Posterior vena cava (tissue), 2 donors: ENCODE results near the gene MEOX1. TPM values are rescaled to one million over a fixed set of nuclear protein-coding genes. Genes with fewer than 3 reads are reported as not detected.
"Not testable (repeated sequence)": the region's sequence is repeated elsewhere in the genome, so short reads cannot be mapped to it uniquely, and the experiment has no call there.

ENCODE experiments used
- DNase-seq: peaks from one replicate; pipeline ENCODE4 v3.0.0-alpha.2; 2020; ENCODE audit warnings: low spot score
- intact Hi-C, 2 donors: fragments of 100-400 bp; cut with DNase I; formaldehyde crosslinking; loops; one replicate each; pipeline versions ENCODE4 v1.14.1 to v1.14.2; 2022 to 2023
- total RNA-seq, 2 donors: library from RNA; stranded (reverse); fragmentation: NEBNext Ultra II Directional; extraction: Animal tissue kit (Norgen Biotek cat#: 25700); gene quantifications; one replicate each; pipeline ENCODE4 v1.2.1, GENCODE V29; 2021
- donor health status: DM: yes; HTN: yes; CAD: no.
- donor health status: DM: yes; HTN: yes; CAD: no.

MEOX1 gene
- total RNA-seq, 2 donors from 2014 or later: 6.7 to 7.7 TPM

DNA sequence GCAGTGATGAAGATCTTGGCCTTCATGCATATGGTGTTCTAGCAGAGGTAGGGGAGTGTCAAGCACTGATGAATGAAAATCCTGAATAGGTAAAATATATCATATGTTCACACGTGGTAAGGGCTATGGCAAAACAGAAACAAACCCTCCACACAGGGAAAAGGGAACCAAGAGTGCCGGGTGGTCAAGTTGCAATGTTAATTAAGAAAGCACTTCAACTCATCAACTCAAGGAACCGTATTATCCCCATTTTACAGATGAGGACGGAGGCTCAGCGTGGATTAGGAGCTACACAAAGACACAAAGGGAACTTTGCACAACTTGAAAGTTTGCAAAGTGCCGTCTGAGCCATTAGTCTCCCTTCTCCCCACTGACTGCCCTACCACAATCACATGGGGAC, 28.1 kb upstream of the MEOX1 start:
- no peak for DNase-seq
- intact Hi-C loops: loop anchor here (5.0 to 10.0 kb wide), 2 partner anchors 67 to 155 kb away; partner anchors contain the start of genes CD300LG (in 1 of the 2) and SOST (in 1 of the 2)

DNA sequence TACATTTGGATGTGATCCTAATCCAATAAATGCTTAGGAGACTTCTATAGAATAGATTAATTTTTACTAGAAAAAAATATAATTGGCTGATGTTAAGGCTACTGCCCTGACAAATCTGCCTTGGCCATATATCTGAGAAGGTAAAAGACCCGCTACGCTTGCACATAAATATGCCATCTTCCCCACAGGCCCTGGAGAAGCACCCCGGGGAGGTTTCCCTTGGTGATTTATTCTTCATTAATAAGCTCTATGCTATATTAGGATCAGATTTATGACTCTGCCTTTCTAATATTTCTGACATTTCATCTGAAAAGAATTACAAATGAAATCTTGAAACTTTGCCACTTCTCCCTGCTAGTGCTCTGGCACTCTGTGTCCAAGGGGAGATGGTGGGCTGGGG, 27.4 kb upstream of the MEOX1 start:
- DNase-seq: no peak
- intact Hi-C loops: no loop called here

DNA sequence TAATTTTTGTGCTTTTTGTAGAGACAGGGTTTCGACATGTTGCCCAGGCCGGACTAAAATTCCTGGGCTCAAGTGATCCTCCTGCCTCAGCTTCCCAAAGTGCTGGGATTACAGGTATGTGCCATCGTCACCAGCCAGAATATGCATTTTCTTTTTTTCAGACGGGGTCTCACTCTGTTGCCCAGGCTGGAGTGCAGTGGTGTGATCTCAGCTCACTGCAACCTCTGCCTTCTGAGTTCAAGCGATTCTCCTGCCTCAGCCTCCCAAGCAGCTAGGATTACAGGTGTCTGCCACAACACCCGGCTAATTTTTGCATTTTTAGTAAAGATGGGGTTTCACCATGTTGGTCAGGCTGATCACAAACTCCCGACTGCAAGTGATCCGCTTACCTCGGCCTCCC, 25.2 kb upstream of the MEOX1 start:
- intact Hi-C loops, DNase-seq: not testable (repeated sequence)

DNA sequence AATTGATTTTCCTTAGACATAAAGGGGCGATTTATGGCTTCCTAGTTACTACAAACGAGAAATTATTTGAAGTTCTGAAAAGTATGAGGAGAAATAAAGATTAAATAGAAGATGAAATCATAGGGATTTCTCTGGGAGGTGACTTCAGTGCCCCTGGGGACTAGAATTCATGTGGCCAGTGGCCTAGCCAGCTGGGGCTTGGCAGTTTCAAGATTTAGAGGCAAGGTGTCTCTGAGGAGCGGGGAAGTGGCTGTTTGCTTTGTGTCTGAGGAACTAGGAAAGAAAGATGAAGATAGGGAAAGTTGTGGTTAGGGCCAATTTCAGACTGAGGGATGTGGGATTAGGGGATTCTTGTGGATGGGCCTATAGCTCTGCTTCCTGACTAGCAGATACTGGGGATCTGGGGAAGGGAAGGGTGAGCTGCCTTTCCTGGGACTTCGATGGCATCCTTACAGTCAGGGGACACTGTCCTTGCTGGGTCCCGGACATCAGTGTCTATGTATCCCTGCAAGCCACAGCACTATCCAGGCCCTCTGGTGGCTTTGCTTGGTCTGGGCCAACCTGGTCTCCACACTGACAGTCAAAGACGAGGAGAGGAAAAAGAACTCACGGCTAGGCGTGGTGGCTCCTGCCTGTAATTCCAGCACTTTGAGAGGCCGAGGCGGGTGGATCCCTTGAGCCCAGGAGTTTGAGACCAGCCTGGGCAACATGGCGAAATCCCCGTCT, 22.4 kb upstream of the MEOX1 start:
- intact Hi-C loops: no loop called here
- DNase-seq: no peak

DNA sequence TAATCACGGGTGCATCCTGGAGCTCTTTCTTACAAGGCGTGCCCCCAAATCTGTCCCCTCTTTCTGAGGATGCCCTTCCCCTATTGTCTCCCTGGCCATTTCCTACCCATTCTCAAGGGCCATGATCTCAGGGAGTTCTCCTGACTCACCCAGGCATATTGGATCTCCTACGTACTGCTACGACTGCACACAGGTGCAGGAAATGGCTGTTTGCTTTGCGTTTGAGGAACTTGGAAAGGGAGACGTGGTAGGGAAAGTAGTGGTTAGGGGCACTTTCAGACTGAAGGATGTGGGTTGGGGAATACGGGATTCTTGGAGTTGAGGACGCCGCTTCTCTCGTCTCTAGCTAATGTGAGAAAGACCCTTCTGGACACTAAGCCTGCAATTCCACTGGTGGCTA, 18.7 kb upstream of the MEOX1 start:
- intact Hi-C loops: no loop called here
- no peak for DNase-seq

DNA sequence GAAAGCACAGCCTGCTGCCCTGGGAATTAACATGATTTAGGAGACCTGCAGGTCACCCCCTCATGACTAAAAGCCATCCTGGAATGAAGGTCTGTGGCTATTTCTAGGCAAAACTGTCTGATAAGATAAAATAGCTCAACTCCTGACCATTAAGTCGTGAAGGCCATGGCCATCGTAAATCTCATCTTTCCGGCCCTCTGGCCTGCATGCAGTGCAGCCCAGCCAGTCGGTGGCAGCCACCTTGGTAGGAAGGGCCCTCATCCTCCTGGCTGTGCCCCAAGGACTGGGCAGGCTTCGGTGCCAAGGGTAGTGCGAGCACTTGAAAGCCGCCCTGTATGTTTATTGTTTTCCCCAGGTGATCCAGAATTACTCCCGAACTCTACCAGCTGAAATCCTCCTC, 18.2 kb upstream of the MEOX1 start:
- no peak for DNase-seq
- intact Hi-C loops: no loop called here

DNA sequence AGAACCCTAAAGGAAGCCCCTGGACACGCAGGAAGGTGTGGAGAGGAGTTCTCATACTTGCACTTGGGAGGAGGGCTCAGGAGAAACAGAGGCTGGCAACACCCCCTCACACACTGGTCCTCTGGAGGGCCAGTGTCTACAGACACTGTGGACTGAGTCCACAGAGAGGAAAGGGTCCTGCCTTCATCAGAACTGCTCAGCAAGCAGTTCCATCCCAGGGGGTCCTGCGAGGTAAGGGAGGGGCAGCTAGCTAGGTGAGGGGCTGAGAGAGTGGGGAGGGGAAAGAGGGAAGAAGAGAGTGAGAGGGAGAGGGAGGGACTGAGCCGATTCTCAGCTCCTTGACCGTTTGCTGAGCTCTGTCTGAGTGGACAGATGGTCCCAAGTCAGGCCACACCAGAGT, 17.7 kb upstream of the MEOX1 start:
- intact Hi-C loops: no loop called here
- no peak for DNase-seq

DNA sequence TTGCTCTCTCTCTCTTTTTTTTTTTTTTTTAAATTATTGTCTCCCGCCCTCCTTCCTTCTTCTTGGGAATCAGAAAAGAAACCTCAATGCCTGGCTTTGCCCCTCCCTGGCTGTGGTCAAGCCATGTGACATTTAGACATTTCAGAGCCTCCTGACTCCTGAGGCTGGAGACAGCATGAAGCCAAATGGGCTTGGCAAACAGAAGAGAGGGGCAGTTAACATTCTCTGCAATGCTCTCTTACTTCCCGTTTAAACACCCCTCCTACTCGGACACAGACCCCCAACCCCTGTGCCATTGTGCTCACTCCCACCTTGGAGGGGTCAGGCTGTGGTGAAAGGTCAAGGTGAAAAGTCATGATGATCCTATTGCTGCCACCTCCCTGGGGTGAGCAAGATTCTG, 14.7 kb upstream of the MEOX1 start:
- no peak for DNase-seq
- intact Hi-C loops: loop anchor here in 1 of 2 donors (2.0 kb wide), 1 partner anchor 102 kb away; no protein-coding TSS in a partner anchor

DNA sequence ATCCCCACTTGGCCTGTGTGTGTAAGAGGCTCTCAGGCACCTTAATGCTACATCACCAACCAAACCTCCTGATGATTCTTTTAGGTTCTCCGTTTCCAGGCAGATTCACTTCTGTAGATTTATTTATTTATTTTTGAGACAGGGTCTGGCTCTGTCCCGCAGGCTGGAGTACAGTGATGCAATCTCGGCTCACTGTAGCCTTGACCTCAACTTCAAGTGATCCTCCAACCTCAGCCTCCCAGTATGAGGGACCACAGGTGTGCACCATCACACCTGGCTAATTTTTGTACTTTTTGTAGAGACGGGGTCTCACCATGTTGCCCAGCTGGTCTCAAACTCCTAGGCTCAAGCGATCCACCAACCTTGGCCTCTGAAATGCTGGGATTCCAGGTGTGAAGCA, 12.7 kb upstream of the MEOX1 start:
- intact Hi-C loops: no loop called here
- DNase-seq: no peak

DNA sequence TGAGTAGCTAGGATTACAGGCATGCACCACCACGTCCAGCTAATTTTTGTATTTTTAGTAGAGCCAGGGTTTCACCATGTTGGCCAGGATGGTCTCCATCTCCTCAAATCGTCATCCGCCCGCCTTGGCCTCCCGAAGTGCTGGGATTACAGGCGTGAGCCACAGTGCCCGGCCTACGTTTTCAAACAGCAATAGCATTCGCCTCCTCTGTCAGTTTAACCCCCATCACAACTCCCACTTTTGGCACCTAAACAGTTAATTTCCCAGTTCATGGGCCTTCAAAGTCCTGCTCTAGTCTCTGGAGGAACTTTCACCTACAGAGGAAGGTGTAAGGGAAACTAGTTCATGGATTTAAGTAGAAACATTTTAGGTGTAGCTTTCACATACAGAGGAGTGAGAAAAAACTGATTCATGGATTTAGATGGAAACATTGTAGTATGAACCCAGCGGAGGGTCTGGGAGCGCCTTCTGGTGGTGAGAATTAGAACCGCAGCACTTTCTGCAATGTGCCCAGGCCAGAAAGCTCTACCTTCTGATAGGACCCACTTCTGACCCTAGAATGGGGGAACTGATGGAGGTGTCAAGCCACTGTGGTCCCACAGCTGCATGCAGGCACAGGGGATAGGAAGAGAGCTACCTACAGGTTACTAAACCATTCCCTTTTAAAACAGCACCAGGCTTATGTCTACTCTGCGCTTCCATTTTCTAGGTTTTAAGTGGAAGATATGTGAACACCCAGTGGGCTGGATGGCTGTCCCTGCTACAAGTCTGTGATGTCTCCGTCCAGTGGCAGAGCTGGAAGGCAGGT, 12.0 kb upstream of the MEOX1 start:
- intact Hi-C loops: no loop called here
- DNase-seq: peak; percentile 90

DNA sequence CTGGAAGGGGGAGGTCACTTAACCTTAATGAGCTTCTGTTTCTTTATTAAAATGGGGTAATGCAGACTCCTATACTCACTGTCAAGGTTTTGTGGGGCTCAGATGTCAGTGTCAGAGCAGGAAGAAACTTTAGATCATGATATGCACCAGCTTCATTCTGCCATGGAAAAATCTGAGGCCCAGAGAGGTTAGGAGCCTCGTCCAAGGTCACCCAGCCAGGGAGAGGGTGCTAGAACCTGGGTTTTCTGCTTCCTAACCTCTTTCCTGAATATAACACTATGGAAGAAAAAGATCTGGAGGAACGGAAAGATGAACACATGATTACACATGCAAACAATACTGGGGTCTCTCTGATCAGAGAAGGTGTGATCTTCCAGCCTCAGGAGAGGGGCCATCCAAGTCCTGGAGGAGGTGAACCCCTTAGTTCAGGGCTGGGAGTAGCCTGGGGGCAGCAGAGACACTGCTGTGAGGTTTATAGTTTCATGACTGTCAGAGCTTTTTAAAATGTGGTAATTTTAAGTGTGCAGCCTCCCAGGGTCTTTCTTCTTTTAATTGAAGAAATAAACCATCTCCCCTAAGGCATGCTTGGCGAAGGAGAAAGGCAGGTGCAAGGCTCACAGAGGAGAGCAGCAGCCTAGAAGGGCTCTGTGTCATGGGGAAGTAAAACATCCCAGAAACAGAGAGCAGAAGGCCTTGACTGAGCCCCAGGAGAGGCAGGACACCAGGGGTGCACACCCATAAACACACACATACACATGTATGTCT, 10.2 kb upstream of the MEOX1 start:
- DNase-seq: no peak
- intact Hi-C loops: no loop called here

DNA sequence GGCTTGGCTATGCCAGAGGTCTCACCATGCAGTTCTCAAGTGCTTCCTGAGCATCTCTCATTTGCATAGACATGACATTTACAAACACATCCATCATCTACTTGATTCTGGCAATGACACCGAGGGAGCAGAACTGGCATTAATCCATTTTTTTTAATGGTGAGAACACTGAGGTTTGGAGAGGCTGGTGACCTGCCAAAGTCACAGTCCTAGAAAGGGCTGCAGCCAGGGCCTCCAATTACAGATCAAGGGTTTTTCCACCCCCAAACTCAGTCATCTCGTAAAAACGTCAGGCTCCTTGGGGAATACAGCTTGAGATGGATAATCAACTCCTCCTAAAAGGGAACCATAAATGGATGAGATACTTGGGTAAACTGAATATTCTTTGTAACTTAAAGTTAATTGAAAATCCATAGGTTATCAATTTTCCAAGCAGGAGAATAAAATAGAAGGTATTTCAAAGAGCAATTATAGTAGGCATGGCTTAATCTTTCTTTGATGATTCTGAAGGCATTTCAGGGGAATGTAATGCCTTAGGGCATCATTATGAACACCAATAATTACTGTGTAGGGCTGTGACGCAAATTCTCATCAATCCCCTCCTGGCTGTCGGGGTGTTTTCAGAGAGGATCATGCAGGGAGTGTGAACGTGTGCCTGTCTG, 9.4 kb upstream of the MEOX1 start:
- intact Hi-C loops: no loop called here
- DNase-seq: no peak

DNA sequence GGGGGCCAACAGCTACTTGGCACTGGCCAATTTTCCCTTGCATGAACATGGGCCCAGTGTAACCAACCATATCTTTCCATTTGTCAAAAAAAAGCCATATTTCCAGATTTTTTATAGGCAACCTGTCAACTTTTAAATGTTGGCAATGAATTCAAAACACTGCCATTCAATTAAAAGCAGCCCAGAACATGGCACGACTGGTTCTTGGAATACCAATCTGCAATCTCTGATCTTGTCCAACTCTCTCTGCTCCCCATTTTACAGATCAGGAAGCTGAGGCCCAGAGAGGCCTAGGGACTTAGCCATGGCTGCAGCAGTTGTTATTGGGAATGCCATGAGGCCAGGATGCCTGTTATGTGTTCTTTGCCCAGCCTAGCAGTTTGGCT, 8.9 kb upstream of the MEOX1 start:
- intact Hi-C loops: no loop called here
- no peak for DNase-seq

DNA sequence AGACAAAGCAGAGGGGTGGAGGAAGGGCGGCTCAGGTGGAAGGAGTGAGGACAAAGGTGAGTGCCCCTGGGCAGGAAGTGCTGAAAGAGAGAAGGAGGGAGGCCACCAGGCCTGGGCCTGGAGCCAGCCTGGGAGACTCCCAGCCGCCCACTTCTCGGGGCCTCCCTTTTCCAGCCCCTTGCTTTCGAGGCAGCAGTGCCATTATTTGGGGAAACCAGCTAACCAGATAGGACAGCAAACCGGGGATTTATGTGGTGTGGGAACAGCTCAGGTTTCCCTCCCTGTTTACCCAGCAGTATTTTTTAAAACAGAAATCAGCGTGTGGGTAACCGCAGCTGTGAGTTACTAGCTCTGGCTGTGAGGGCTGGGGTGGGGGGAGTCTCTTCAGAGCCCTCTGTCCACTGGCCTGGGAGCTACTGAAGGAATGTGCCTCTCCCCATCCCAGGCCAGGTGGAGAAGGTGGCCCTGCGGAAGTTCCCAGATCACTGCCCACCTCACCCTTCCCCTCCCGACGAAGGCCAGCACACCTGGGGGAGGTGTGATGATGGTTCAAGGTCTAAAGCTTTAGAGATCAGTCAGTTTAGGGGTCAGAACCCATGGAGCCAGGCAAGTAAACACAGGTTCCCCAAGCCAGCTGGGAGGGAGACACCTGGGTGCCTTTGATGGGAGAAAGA, 8.4 kb upstream of the MEOX1 start:
- DNase-seq: no peak
- intact Hi-C loops: no loop called here

DNA sequence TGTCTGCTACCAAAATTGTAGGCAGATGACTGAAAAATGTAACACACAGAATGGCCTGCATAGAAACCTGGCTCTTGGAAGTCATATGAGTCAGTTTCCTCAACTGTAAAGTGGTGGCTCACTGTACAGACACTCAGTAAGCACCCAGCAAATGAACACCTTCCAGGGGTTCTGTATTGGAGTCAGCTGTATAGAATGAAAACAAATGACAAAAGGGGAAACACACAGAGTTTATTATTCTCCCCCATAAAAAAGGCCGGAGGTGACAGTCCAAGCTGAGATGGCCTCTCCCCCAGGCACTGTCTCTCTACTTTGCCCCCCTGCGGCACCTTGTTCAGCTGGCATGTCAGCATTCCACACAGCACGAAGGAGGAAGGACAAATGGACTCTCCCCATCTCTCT, 6.2 kb upstream of the MEOX1 start:
- intact Hi-C loops: no loop called here
- DNase-seq: no peak

DNA sequence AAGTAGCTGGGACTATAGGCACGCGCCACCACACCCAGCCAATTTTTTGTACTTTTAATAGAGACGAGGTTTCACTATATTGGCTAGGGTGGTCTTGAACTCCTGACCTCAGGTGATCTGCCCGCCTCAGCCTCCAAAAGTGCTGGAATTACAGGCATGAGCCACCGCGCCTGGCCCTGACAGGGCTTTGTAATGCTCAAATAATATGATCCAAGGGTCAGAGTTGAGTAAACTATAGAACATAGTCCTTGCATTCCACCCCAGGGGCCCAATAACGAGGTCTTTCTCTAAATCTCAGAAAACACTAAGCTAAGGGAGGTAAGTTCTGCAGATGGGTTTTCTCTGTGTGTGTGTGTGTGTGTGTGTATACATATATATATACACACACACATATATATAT, 5.8 kb upstream of the MEOX1 start:
- no peak for DNase-seq
- intact Hi-C loops: no loop called here

DNA sequence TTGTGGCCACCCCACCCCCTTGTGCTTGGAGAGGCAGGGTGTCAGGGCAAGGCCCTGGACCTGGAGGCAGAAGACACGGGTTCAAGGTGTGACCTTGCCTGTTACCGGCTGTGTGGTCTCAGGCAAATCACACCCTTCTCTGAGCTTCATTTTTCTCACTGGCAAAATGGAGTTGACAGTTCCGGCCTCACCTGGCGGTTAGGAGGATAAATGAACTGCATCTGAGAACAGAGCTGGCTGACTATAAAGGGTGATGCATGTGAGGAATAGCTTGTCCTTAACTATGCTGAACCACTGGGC, 4.2 kb upstream of the MEOX1 start:
- DNase-seq: no peak
- intact Hi-C loops: no loop called here

DNA sequence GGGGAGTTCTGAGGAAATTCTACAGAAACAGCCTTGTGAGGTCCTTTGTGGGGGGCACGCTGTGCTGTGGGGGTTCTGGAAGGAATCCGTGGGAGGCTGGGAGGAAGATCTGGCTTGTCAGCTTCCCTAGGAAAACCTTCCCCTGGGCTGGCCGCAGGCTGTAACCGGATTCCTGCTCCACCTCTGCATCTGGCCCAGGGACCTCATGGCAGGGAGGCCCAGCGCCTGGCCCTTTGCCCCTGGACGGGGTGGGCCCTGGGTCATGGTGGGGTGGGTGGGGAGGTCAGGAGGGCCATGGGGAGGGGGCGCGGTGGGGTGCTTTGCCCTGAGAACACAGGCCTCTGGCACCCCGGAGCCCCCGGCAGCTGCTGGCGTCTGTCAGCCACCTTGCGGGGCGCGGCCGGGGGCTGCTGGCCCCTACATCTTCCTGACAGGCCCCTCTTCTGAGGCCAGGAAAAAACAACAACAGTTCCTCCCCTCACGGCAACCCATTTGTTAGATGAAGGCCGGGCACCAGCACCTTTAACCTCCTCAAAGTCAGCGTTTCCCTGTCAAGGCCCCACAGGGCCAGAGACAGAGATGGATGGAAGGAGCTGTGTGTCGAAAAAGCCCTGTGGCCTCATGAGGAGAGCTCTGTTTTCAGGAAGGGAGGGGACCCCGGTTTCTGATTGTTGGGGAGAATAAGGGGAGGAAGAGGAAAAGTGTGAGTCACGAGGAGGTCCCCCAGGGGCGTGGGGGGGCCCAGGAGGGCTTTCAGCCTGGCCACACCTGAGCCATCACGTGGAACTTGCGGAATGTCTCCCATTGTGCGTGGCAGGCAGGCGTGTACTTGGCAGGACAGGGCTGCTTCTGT, 3.6 kb upstream of the MEOX1 start:
- intact Hi-C loops: no loop called here
- no peak for DNase-seq
